Neuronal stem cell (in vitro differentiated cells): Measurements from ENCODE around the gene GPRIN1.

Experiments used
- DNase-seq: peaks from one replicate; pipeline ENCODE4 v3.0.0-alpha.2; 2013; ENCODE audit warnings: low spot score
- H2AFZ ChIP-seq: one replicate; pipeline ENCODE4 v1.6.1; 2013; ENCODE audit warnings: mild to moderate bottlenecking, low read length, inconsistent platforms
- H2AK5ac ChIP-seq: 2 replicates; pipeline ENCODE4 v1.6.1; 2013; ENCODE audit warnings: low read depth, mild to moderate bottlenecking, inconsistent platforms, low read length, moderate library complexity, mixed read lengths
- H2BK120ac ChIP-seq: 2 replicates; pipeline ENCODE4 v1.6.1; 2013; ENCODE audit warnings: low read depth, mild to moderate bottlenecking, inconsistent platforms, low read length, moderate library complexity, mixed read lengths
- H2BK12ac ChIP-seq: one replicate; pipeline ENCODE4 v1.6.1; 2013; ENCODE audit warnings: low read length, inconsistent platforms
- H2BK15ac ChIP-seq: 2 replicates; pipeline ENCODE4 v1.6.1; 2013; ENCODE audit warnings: mild to moderate bottlenecking, low read length, inconsistent platforms, mixed read lengths
- H2BK5ac ChIP-seq: one replicate; pipeline ENCODE4 v1.6.1; 2013; ENCODE audit warnings: inconsistent platforms, mild to moderate bottlenecking, low read length, moderate library complexity
- H3K14ac ChIP-seq: one replicate; pipeline ENCODE4 v1.6.1; 2013; ENCODE audit warnings: low read length, inconsistent platforms
- H3K18ac ChIP-seq: 2 replicates; pipeline ENCODE4 v1.6.1; 2013; ENCODE audit warnings: low read length, inconsistent platforms
- H3K23ac ChIP-seq: 2 replicates; pipeline ENCODE4 v1.6.1; 2013; ENCODE audit warnings: low read depth, mild to moderate bottlenecking, mixed read lengths, low read length, inconsistent platforms; ENCODE audit not compliant: poor library complexity
- H3K27ac ChIP-seq: replicated peaks from 3 replicates; pipeline ENCODE4 v1.5.1; 2013; ENCODE audit warnings: low read length, inconsistent platforms
- H3K27me3 ChIP-seq, 3 experiments: 2 replicates each; pipeline ENCODE4 v1.6.1; 2013; ENCODE audit warnings: low read length in 3 of 3, mild to moderate bottlenecking in 2 of 3, inconsistent platforms in 1 of 3, low read depth in 1 of 3, mixed read lengths in 1 of 3, moderate library complexity in 1 of 3; ENCODE audit not compliant: control insufficient read depth in 3 of 3, insufficient read depth in 3 of 3
- H3K36me3 ChIP-seq, 2 donors: replicated peaks in 1 of 2; 2 replicates each; pipeline ENCODE4 v1.6.1; 2013; ENCODE audit warnings: low read length in 2 of 2; ENCODE audit not compliant: control insufficient read depth in 2 of 2, insufficient read depth in 2 of 2
- H3K4ac ChIP-seq: 2 replicates; pipeline ENCODE4 v1.6.1; 2013; ENCODE audit warnings: inconsistent platforms, mild to moderate bottlenecking, low read length, moderate library complexity
- H3K4me1 ChIP-seq, 2 donors: 1 replicate in 1 of 2; 2 replicates in 1 of 2; pipeline ENCODE4 v1.6.1; 2013; ENCODE audit warnings: low read length in 2 of 2, low read depth in 1 of 2; ENCODE audit not compliant: control insufficient read depth in 2 of 2, insufficient read depth in 1 of 2
- H3K4me2 ChIP-seq: one replicate; pipeline ENCODE4 v1.6.1; 2013; ENCODE audit warnings: mild to moderate bottlenecking, low read length, inconsistent platforms; ENCODE audit not compliant: insufficient read depth, poor library complexity, severe bottlenecking
- H3K4me3 ChIP-seq, 2 donors: 2 replicates each; pipeline ENCODE4 v1.5.1; 2013; ENCODE audit warnings: low read length in 2 of 2, mild to moderate bottlenecking in 2 of 2, inconsistent platforms in 1 of 2, moderate library complexity in 1 of 2
- H3K79me1 ChIP-seq: one replicate; pipeline ENCODE4 v1.6.1; 2013; ENCODE audit warnings: low read depth, mild to moderate bottlenecking, inconsistent platforms, low read length, moderate library complexity
- H3K9ac ChIP-seq: one replicate; pipeline ENCODE4 v1.6.1; 2013; ENCODE audit warnings: mild to moderate bottlenecking, low read depth, low read length, inconsistent platforms; ENCODE audit not compliant: poor library complexity
- H3K9me3 ChIP-seq, 2 donors: replicated peaks in 1 of 2; 2 replicates each; pipeline versions ENCODE3 to v1.6.1; 2013; ENCODE audit warnings: low read length in 2 of 2, mild to moderate bottlenecking in 2 of 2, inconsistent platforms in 1 of 2, low read depth in 1 of 2, mixed read lengths in 1 of 2, moderate library complexity in 1 of 2; ENCODE audit not compliant: control insufficient read depth in 2 of 2, insufficient read depth in 1 of 2
- H4K8ac ChIP-seq: one replicate; pipeline ENCODE4 v1.6.1; 2013; ENCODE audit warnings: low read depth, mild to moderate bottlenecking, inconsistent platforms, low read length, moderate library complexity
- H4K91ac ChIP-seq: one replicate; pipeline ENCODE4 v1.6.1; 2013; ENCODE audit warnings: low read length, low read depth, mild to moderate bottlenecking, inconsistent platforms; ENCODE audit not compliant: poor library complexity
- WGBS, 2 donors: extraction: QIAGEN DNeasy Blood & Tissue Kit; methylation state at CpG; one replicate each; pipeline ENCODE4 v1.1.7; 2013; ENCODE audit warnings: missing lambda C conversion rate in 2 of 2, mixed read lengths in 1 of 2; ENCODE audit not compliant: insufficient read length in 2 of 2, insufficient replicate concordance in 1 of 2; ENCODE audit errors: extremely low coverage in 2 of 2; 5-methylcytosine and 5-hydroxymethylcytosine counted together

The GPRIN1 gene

GRCh38 chr5:176629853-176630680 lies 20.1 kb upstream of the GPRIN1 start, which contains the start of the genes EIF4E1B and SNCB:
Gene EIF4E1B (plus strand): TSS chr5:176630675. CDS start chr5:176642788, 12,113 bp downstream.
Gene SNCB (minus strand): TSS chr5:176630534. CDS start chr5:176629654, 880 bp downstream.
- peak within 1 kb of the TSS; percentile 87 for H3K23ac ChIP-seq
- WGBS, 2 donors: no CpG with 5 or more reads among the region's 94 CpGs

GRCh38 chr5:176629317-176629852 lies 19.4 kb upstream of the GPRIN1 start:
- no peak overlapping the region for H2BK12ac ChIP-seq
- H2BK5ac ChIP-seq: no peak overlapping the region
- H3K4me1 ChIP-seq: peaks cover 8 to 9% of the 10 kb centered on the region in 2 donors
- H3K23ac ChIP-seq: peak overlapping the region; percentile 87
- peak overlapping the region; percentile 85 for H2AFZ ChIP-seq
- H3K4me3 ChIP-seq: no peak overlapping the region
- peak overlapping the region; percentile 94 for H3K4me2 ChIP-seq
- no peak overlapping the region for H4K91ac ChIP-seq
- no peaks in the 10 kb centered on the region for H3K9me3 ChIP-seq
- WGBS, 2 donors: no CpG with 5 or more reads among the region's 34 CpGs
- no peak overlapping the region for H4K8ac ChIP-seq
- no peaks in the 10 kb centered on the region for H3K36me3 ChIP-seq
- H2AK5ac ChIP-seq: no peak overlapping the region
- no peak overlapping the region for H2BK120ac ChIP-seq
- H2BK15ac ChIP-seq: no peak overlapping the region
- peaks cover 7 to 97% (median 45%) of the 10 kb centered on the region in 3 experiments for H3K27me3 ChIP-seq
- no peak for DNase-seq
- H3K79me1 ChIP-seq: no peaks in the 10 kb centered on the region
- no peak overlapping the region for H3K14ac ChIP-seq
- H3K27ac ChIP-seq: no peak overlapping the region
- H3K9ac ChIP-seq: no peak overlapping the region
- no peak overlapping the region for H3K4ac ChIP-seq
- peak overlapping the region; percentile 92 for H3K18ac ChIP-seq

More at GRCh38 chr5:176629853-176630680, 20.1 kb upstream of the GPRIN1 start, which contains the start of the genes EIF4E1B and SNCB:
- Histone ChIP-seq H3K4me1 (peaks cover 6 to 8% of the 10 kb centered on the region in 2 donors), H2AFZ (peak within 1 kb of the TSS; percentile 85), H3K79me1 (no peaks in the 10 kb centered on the region), H4K91ac (no peak within 1 kb of the TSS), H3K9me3 (peaks cover 0 to under 1% of the 10 kb centered on the region in 2 donors), H2BK120ac (peak within 1 kb of the TSS; percentile 32), H3K9ac (peak within 1 kb of the TSS; percentile 72), H2BK12ac (peak within 1 kb of the TSS; percentile 64), H3K4me2 (peak within 1 kb of the TSS; percentile 94), H2AK5ac (no peak within 1 kb of the TSS), H3K18ac (peak within 1 kb of the TSS; percentile 92), H4K8ac (no peak within 1 kb of the TSS), H3K27ac (no peak within 1 kb of the TSS), H2BK15ac (no peak within 1 kb of the TSS), H3K36me3 (no peaks in the 10 kb centered on the region), H3K4ac (no peak within 1 kb of the TSS), H3K4me3 (peak within 1 kb of the TSS; percentile 25 to 76), H2BK5ac (no peak within 1 kb of the TSS), H3K27me3 (peaks cover 7 to 93% (median 43%) of the 10 kb centered on the region in 3 experiments), H3K14ac (no peak within 1 kb of the TSS)
- peak; percentile 60 for DNase-seq

GRCh38 chr5:176628406-176629228 lies 18.7 kb upstream of the GPRIN1 start:
- WGBS, 2 donors: no CpG with 5 or more reads among the region's 13 CpGs
- peak overlapping the region in 1 of 2 donors; percentile 10 for H3K4me3 ChIP-seq
- peaks cover 7 to 98% (median 45%) of the 10 kb centered on the region in 3 experiments for H3K27me3 ChIP-seq

More at GRCh38 chr5:176628406-176629228, 18.7 kb upstream of the GPRIN1 start:
- Histone ChIP-seq H2AK5ac (no peak overlapping the region), H3K27ac (no peak overlapping the region), H2AFZ (no peak overlapping the region), H4K91ac (no peak overlapping the region), H2BK12ac (no peak overlapping the region), H3K14ac (no peak overlapping the region), H4K8ac (no peak overlapping the region), H3K23ac (no peak overlapping the region), H3K9me3 (no peaks in the 10 kb centered on the region), H3K9ac (no peak overlapping the region), H2BK5ac (no peak overlapping the region), H3K4me1 (peaks cover 8 to 9% of the 10 kb centered on the region in 2 donors), H3K4me2 (no peak overlapping the region), H3K36me3 (no peaks in the 10 kb centered on the region), H2BK120ac (no peak overlapping the region), H3K18ac (peak overlapping the region; percentile 78), H3K4ac (no peak overlapping the region), H2BK15ac (no peak overlapping the region), H3K79me1 (no peaks in the 10 kb centered on the region)
- DNase-seq: no peak
